HEK293T (cell line): ENCODE data around the gene FNDC8.

ENCODE experiments used
- ARNT ChIP-seq: fragments of 450-650 bp; IDR thresholded peaks from 2 replicates; pipeline ENCODE4 v1.6.1; 2017; ENCODE audit warnings: mild to moderate bottlenecking
- BHLHE40 ChIP-seq: fragments of 450-650 bp; IDR thresholded peaks from 2 replicates; pipeline ENCODE4 v1.6.1; 2016; ENCODE audit warnings: mild to moderate bottlenecking, moderate library complexity, borderline replicate concordance
- CTBP1 ChIP-seq: fragments of 450-650 bp; IDR thresholded peaks from 2 replicates; pipeline ENCODE4 v1.6.1; 2016; ENCODE audit warnings: borderline replicate concordance
- FOXA1 ChIP-seq: fragments of 450-650 bp; IDR thresholded peaks from 2 replicates; pipeline ENCODE4 v1.6.1; 2016; ENCODE audit warnings: mild to moderate bottlenecking
- FOXM1 ChIP-seq: fragments of 450-650 bp; IDR thresholded peaks from 2 replicates; pipeline ENCODE4 v1.6.1; 2017; ENCODE audit warnings: mild to moderate bottlenecking, borderline replicate concordance
- HDGF ChIP-seq: fragments of 450-650 bp; IDR thresholded peaks from 2 replicates; pipeline ENCODE4 v1.6.1; 2017; ENCODE audit warnings: antibody characterized with exemption, borderline replicate concordance
- L3MBTL2 ChIP-seq: fragments of 450-650 bp; conservative IDR thresholded peaks from 2 replicates; pipeline ENCODE4 v1.6.1; 2016; ENCODE audit warnings: mild to moderate bottlenecking
- NFRKB ChIP-seq: fragments of 450-650 bp; IDR thresholded peaks from 2 replicates; pipeline ENCODE4 v1.6.1; 2016; ENCODE audit warnings: mild to moderate bottlenecking, moderate library complexity
- SP1 ChIP-seq: fragments of 450-650 bp; IDR thresholded peaks from 2 replicates; pipeline ENCODE4 v1.6.1; 2017
- SUZ12 ChIP-seq: fragments of 450-650 bp; IDR thresholded peaks from 2 replicates; pipeline ENCODE4 v1.6.1; 2016; ENCODE audit warnings: mild to moderate bottlenecking
- TF ChIP-seq, protein P1 (sequence below): fragments of 450-650 bp; IDR thresholded peaks from 2 replicates; pipeline ENCODE4 v1.6.1; 2016

DNA sequence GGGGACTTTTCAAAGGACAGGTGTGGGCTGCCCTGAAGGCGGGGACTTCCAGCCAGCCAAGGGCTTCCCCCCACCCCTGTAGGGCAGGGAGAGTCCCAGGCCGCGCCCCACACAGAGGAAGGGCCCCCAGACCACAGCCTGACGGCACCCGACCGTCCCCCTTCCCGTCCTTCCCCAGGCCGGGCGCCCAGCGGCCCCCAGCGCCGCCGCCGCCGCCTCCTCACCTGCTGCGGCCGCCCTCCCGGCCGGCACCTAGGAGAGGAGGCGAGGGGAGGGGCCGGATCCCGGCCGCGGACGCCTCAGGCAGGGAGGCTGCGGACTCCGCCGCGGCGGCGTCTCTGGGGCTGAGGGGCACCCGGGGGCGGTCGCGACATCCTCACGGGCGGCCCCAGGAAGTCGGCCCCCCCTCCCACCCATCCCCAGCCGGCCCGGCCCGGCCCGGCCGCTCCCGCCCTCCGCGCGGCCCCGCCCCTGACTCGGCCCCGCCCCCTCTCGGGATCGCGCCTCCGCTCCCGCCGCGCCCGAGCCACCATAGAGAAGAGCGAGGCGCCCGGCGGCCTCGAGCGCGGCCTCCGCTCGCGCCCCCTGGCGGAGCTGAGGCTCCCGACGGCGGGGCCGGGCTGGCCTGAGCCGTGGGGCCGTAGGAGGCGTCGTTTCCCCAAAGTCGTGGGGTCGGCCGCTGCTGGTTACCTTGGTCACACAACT is 32.4 kb upstream of the FNDC8 start:
- TF ChIP-seq SUZ12 (no peak), FOXM1 (no peak), ARNT (no peak), SP1 (no peak), FOXA1 (no peak), CTBP1 (no peak), HDGF (no peak), BHLHE40 (no peak), L3MBTL2 (no peak), NFRKB (no peak)
- TF ChIP-seq, protein P1, sequence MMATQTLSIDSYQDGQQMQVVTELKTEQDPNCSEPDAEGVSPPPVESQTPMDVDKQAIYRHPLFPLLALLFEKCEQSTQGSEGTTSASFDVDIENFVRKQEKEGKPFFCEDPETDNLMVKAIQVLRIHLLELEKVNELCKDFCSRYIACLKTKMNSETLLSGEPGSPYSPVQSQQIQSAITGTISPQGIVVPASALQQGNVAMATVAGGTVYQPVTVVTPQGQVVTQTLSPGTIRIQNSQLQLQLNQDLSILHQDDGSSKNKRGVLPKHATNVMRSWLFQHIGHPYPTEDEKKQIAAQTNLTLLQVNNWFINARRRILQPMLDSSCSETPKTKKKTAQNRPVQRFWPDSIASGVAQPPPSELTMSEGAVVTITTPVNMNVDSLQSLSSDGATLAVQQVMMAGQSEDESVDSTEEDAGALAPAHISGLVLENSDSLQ = no peak
